GM18519 (cell line): ENCODE data around the gene NPHS1.
"Not testable (repeated sequence)": the region's sequence is repeated elsewhere in the genome, so short reads cannot be mapped to it uniquely, and the experiment has no call there.

Source experiments
- ATAC-seq: cut with Tn5 transposase; IDR thresholded peaks from one replicate; pipeline ENCODE4 v1.9.1; 2021; ENCODE audit warnings: mild to moderate bottlenecking, moderate library complexity; ENCODE audit not compliant: unreplicated experiment, low FRiP score

Gene NPHS1

DNA sequence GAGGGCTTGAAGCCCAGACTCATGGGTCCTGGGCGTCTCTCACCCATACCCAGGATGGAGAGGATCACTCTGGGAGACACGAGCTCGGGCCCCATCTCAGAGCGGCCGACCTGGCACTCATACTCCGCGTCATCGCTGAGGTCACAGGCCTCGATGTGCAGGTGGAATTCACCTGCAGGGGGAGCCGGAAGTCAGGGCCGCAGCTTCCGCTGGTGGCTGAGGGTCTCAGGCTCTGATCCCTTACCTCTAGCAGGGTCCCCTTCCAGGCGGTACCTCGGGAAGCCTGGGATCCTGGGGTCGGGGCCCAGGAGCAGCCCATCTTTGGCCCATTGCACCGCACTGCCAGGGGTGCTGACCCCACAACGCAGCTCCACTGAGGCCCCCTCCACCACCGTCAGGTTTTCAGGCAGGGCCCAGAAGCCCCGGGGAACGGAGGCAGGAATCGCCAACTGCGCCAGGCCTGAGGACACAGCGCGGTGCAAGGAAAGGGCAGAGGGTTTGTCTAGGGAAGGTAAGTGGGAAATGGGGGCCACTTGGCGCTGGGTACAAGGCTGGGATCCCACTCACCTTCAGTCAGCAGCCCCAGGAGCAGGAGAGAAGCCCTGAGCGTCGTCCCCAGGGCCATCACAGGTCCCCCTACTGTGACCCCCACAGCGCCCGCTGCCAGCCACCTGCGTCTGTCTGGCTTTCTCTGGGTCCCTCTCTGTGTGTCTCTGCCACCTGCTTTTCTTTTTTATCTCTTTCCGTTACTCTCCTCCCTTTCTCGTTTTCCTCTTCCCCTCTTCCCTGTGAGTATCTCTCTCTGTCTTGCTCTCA lies 883 bp downstream of the NPHS1 start:
- ATAC-seq = no peak

DNA sequence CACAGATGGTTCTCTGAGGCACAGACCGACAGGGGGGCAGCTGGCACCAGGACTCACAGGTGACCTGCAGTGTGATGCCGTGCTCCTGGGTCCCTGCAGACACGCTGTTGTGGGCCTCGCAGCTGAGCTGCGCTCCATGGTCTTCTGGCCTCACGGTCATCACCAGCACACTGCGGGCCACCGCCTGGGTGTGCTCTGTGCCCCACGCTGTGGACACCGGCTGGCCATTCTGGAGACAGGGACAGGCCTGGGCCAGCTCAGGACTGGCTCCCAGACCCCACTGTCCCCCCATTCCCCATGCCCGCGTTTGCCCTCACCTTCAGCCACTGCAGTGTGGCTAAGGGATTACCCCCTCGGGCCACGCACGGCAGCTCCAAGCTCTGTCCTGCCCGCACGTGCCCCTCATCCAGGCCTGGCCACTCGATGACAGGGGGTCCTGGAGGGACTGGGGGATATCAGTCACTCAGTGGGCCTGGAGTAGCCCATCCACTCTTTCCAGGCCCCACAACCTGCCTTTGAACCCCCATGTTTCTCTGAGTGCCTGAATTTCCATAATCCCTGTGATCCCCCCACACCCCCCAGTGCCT lies 3.3 kb downstream of the NPHS1 start:
- ATAC-seq = no peak

- ATAC-seq = no peak
Observed at GRCh38 chr19:35848486-35848885, 3.8 kb downstream of the NPHS1 start.

DNA sequence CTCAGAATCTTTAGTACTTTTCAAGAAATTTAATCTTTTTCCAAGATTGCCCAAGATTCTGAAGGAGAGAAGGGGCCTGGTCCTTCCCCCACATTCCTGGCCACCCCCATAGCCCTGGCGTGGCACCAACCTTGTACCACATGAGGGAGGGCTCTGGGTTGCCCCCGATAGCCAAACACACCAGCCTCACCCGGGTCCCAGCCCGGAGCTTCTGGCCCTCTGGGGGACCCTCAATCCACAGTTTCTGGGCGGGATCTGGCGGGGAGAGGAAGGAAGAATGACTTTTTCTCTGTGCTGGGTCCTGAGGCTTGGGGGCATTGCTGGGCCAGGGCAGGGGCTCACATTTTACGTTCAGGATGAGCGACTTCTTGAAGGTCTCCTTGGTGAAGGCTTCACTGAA lies 4.4 kb downstream of the NPHS1 start:
- ATAC-seq = no peak

- no peak for ATAC-seq
Observed at GRCh38 chr19:35846038-35846668, 6.2 kb downstream of the NPHS1 start.

DNA sequence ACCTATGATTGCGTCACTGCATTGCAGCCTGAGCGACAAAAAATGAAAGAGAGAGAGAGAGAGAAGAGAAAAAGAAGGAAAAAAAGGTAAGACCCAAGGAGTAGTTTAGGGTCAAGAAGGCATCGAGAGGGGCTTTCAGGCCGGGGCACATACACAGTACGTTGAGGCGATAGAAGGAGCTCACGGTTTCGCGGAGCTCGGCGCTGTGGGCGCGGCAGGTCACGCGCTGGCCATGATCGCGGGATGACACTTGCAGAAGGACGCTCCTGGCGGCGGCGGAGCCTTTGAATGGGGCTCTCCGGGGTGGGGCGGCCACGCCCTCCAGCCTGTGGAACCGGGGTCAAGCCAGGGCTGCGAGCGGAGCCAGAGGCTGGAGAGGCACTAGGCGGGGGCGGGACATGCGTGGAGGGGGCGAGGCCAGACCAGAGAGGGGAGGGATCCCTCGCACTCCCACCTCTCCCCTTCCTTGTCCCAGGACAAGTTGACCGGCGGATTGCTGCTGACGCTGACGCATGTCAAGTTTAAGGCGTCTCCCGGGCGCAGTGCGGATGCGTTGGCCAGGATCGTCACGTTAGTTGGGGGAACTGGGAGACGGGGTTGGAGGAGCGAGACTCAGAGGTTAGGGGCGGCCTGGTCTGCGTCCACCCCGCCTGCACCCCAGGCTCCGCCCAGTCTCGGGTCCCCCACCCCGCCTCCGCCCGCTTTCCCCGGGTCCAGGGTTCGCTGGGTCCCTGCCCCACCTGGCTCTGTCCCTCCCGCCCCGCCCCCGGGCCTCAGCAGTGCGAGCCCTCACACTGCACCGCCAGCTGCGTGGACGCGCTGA lies 6.9 kb downstream of the NPHS1 start:
- ATAC-seq = no peak

DNA sequence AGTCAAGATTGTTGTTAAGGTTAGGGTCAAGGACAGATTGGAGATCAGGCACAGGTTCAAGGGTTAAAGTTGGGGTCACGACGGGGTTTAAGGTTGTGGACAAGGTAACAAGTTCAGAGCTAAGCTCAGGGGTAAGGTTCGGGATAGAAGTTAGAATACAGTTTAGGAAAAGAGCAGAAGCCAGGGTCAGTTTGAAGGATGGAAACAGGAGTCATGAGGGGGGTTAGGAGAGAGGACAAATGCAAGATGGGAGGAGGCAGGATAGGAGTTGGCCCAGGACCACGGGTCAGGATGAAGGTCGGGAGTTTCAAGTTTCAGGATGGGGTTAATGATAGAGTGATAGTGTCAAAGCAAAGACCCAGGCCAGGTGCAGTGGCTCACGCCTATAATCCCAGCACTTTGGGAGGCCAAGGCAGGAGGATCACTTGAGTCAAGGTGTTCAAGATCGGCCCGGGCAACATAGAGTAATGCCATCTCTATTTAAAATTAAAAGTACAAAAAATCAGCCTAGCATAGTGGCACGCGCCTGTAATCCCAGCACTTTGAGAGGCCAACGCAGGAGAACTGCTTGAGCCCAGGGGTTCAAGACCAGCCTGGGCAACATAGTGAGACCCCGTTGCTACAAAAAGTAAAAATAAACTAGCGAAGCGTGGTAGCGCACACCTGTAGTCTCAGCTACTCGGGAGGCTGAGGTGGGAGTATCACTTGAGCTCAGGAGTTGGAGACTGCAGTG lies 7.7 kb downstream of the NPHS1 start:
- no peak for ATAC-seq

DNA sequence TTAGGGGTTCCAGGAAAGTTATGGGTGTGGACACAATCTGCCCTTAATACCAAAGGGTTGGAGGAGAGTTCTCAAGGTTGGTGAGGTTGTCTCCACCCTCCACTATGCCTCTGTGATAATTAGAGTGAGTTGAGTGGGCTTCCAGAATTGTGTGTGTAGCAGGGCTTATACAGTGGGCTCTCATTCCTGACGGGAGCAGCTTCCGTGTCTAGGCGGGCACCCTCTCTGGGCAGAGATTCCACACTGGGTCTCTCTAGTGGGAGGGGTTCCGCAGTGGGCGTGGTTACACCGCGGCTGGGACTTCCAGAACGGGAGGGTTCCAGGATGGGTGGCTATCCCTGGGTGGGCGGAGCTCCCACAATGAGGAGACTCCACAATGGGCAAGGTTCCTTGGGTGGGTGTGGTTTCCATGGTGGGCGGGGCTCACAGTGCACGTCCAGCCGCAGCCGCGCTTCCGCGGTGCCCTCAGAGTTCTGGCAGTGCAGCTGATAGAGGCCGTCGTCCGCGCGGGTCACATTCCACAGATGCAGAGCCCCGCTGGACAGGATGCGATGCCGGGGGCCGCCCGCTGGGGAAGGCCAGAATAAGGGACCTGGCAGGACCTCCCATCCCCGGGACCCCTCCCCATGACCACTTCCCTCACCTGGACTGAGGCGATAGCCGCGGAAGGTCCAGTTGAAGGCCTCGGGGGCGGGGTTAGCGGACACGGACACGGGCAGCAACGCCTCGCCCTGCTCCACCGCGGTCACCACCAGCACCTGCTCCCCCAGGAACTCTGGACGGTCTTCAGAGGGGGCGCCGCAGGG lies 8.4 kb downstream of the NPHS1 start:
- no peak for ATAC-seq

- ATAC-seq = no peak
Observed at GRCh38 chr19:35842666-35843272, 9.5 kb downstream of the NPHS1 start.

GRCh38 chr19:35841961-35842595 lies 10.2 kb downstream of the NPHS1 start:
- ATAC-seq = no peak

GRCh38 chr19:35836096-35836495 lies 16.2 kb downstream of the NPHS1 start:
- ATAC-seq = not testable (repeated sequence)

- no peak for ATAC-seq
Observed at GRCh38 chr19:35833972-35834371, 18.3 kb downstream of the NPHS1 start.

DNA sequence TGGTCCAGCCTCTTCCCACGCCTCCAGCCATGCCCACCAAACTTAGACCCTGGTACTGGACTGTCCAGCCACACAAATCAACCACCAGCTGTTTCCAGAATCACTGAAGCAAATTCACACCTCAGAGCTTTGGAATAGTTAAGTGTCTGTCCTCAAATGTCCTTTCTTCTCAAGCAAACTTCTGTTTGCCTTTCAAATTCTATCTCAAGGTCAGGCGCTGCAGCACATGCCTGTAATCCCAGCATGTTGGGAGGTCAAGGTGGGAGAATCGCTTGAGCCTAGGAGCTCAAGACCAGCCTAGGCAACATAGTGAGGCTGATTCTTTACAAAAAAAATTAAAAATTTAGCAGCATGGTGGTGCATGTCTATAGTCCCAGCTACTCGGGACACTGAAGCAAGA lies 20.2 kb downstream of the NPHS1 start:
- ATAC-seq = no peak

- ATAC-seq = no peak
Observed at GRCh38 chr19:35830986-35831385, 21.3 kb downstream of the NPHS1 start.

DNA sequence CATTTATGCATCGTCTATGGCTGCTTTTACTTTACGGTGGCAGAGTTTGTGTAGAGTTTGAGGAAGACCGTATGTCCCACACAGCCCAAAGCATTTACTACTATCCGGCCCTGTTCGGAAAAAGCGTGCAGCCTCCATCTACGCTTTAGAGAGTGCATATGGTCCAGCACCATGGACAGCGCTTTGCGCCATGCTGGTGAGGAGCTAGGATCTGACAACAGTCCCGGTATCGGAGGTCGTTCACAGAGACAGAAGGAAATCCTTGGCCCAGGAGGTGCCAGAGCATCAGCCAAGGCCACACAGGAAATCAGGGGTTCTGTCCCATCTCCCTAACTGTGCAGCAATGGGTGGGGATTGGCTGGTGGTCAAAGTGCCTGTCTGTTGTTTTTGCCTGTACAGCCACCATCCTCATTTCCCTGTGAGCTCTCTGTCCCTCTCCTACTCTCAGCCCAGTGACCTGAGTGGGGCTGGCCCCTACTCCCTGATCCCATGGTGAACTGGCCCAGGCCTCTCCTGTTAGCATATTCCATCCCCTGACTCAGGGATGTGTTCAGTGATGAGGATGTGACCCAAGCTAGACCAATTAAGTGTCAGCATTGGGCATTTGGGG lies 23.5 kb downstream of the NPHS1 start:
- ATAC-seq = no peak

GRCh38 chr19:35824150-35824549 lies 28.2 kb downstream of the NPHS1 start:
- ATAC-seq = no peak

- no peak for ATAC-seq
Observed at GRCh38 chr19:35822579-35822978, 29.7 kb downstream of the NPHS1 start.

DNA sequence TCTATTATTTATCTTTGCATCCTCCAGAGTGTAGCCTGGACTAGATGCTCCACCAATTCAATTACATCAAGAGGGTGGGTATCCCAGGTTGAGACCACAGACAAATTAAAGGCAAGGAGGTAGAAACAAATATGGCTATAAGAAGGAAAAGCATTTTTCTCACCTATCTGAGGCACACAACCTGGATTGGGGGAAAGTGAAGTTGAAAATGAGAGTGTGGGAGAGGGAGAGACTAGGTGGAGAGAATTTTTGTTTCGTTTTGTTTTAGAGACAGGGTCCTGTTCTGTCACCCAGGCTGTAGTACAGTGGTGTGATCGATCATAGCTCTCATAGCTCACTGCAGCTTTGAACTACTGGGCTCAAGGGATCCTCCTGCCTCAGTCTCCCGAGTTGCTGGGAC lies 33.9 kb downstream of the NPHS1 start:
- ATAC-seq = no peak
